MCF 10A (cell line): Measurements from ENCODE around the gene BPIFB3. TPM values are rescaled to one million over a fixed set of nuclear protein-coding genes. Genes with fewer than 3 reads are reported as not detected.

Experiments
- BruUV-seq: library from RNA; stranded (reverse); fragments of 400-500 nt; replicated peaks from 2 replicates; lab custom pipeline; 2021; lab: Mats Ljungman, UMichigan
- CTCF ChIA-PET: fragments of 300-600 bp; sonication (Branson Sonifier 250); formaldehyde crosslinking; extraction: SDS; loops from one replicate; lab custom pipeline; 2021; ENCODE audit warnings: antibody characterized with exemption, inconsistent platforms; lab: Yijun Ruan, JAX
- POLR2A ChIA-PET: fragments of 300-600, 350-650 bp; sonication (Branson Sonifier 250); formaldehyde crosslinking; extraction: SDS; loops from one replicate; lab custom pipeline; 2020; ENCODE audit warnings: antibody characterized with exemption, inconsistent platforms; lab: Yijun Ruan, JAX
- DNase-seq: peaks from one replicate; pipeline ENCODE4 v3.0.0-alpha.2; 2018; ENCODE audit not compliant: unreplicated experiment
- H3K27ac Mint-ChIP-seq: one replicate; pipeline ENCODE4 v1.8.0; 2022; ENCODE audit warnings: mild to moderate bottlenecking, low read depth, mixed read lengths; ENCODE audit not compliant: unreplicated experiment
- H3K27me3 Mint-ChIP-seq: one replicate; pipeline ENCODE4 v1.8.0; 2022; ENCODE audit warnings: mixed read lengths; ENCODE audit not compliant: insufficient read depth, unreplicated experiment
- H3K36me3 Mint-ChIP-seq: one replicate; pipeline ENCODE4 v1.8.0; 2022; ENCODE audit warnings: mild to moderate bottlenecking, moderate library complexity, mixed read lengths; ENCODE audit not compliant: insufficient read depth, unreplicated experiment
- H3K4me1 Mint-ChIP-seq: one replicate; pipeline ENCODE4 v1.8.0; 2022; ENCODE audit warnings: mixed read lengths; ENCODE audit not compliant: insufficient read depth, unreplicated experiment
- H3K4me3 Mint-ChIP-seq: one replicate; pipeline ENCODE4 v1.8.0; 2022; ENCODE audit warnings: mild to moderate bottlenecking, moderate library complexity, mixed read lengths; ENCODE audit not compliant: unreplicated experiment
- H3K9me3 Mint-ChIP-seq: one replicate; pipeline ENCODE4 v1.8.0; 2022; ENCODE audit warnings: mixed read lengths; ENCODE audit not compliant: unreplicated experiment
- CTCF ChIP-seq: fragments of 200-600 bp; IDR thresholded peaks from one replicate; pipeline ENCODE4 v1.8.0; 2022; ENCODE audit warnings: antibody characterized with exemption, mild to moderate bottlenecking; ENCODE audit not compliant: unreplicated experiment
- intact Hi-C: fragments of 100-400 bp; cut with micrococcal nuclease; formaldehyde crosslinking; loops from 2 replicates; pipeline ENCODE4 v1.14.1; 2022
- total RNA-seq: library from RNA; stranded (reverse); gene quantifications from 2 replicates; pipeline ENCODE4 v1.2.3, GENCODE V29; 2022

BPIFB3 gene
- total RNA-seq, 1 experiment from 2014 or later = not detected

GRCh38 chr20:33008336-33009213 is 45.1 kb upstream of the BPIFB3 start:
- H3K27ac Mint-ChIP-seq = no peak overlapping the region

GRCh38 chr20:33009214-33010132 is 44.2 kb upstream of the BPIFB3 start:
- H3K36me3 Mint-ChIP-seq = no peaks in the 10 kb centered on the region
- no peak for DNase-seq
- no TSS peak for BruUV-seq
- no peak overlapping the region for H3K27ac Mint-ChIP-seq
- POLR2A ChIA-PET = no interaction called here
- H3K4me1 Mint-ChIP-seq = no peaks in the 10 kb centered on the region
- H3K9me3 Mint-ChIP-seq = peaks cover 8% of the 10 kb centered on the region
- H3K4me3 Mint-ChIP-seq = no peak overlapping the region
- intact Hi-C loops = no loop called here
- H3K27me3 Mint-ChIP-seq = peaks cover 60% of the 10 kb centered on the region
- TF ChIP-seq CTCF = no peak
- CTCF ChIA-PET = no interaction called here

More at GRCh38 chr20:33008336-33009213, 45.1 kb upstream of the BPIFB3 start:
- Mint-ChIP-seq H3K9me3 (peaks cover 8% of the 10 kb centered on the region), H3K27me3 (peaks cover 51% of the 10 kb centered on the region), H3K4me1 (no peaks in the 10 kb centered on the region), H3K4me3 (no peak overlapping the region), H3K36me3 (no peaks in the 10 kb centered on the region)
- intact Hi-C loops = no loop called here
- POLR2A ChIA-PET = no interaction called here
- BruUV-seq = no TSS peak
- CTCF ChIA-PET = no interaction called here
- TF ChIP-seq CTCF = no peak
- DNase-seq = no peak

- Mint-ChIP-seq H3K4me3 (no peak overlapping the region), H3K9me3 (peaks cover 5% of the 10 kb centered on the region), H3K36me3 (no peaks in the 10 kb centered on the region), H3K27ac (no peak overlapping the region), H3K27me3 (peaks cover 67% of the 10 kb centered on the region), H3K4me1 (no peaks in the 10 kb centered on the region)
- no TSS peak for BruUV-seq
- intact Hi-C loops = no loop called here
- TF ChIP-seq CTCF = no peak
- no peak for DNase-seq
- POLR2A ChIA-PET = interaction anchor here (0.6 kb wide), 1 partner anchor 115 kb away, joined by 3 read pairs; no protein-coding TSS in a partner anchor
- CTCF ChIA-PET = no interaction called here
Observed at GRCh38 chr20:33010133-33010504, 43.6 kb upstream of the BPIFB3 start.
